Heart right ventricle (tissue), 16 donors: Measurements from ENCODE around the gene KIF26A. TPM values are rescaled to one million over a fixed set of nuclear protein-coding genes. Genes with fewer than 3 reads are reported as not detected.

ENCODE experiments used
- ATAC-seq, 8 donors: fragments of 200-7000 bp; cut with Tn5 transposase; one replicate each; pipeline ENCODE4 v1.9.1; 2020; ENCODE audit warnings: mild to moderate bottlenecking in 8 of 8, moderate library complexity in 8 of 8, moderate number of reproducible peaks in 1 of 8
- DNase-seq, 2 donors: peaks; one replicate each; pipeline ENCODE4 v3.0.0-alpha.2; 2020
- H3K27ac ChIP-seq, 10 donors: fragments of 200-600 bp; sonication (generic) in 2 of 10; one replicate each; pipeline versions ENCODE4 v1.5.0 to v1.8.0; 2020 to 2022; ENCODE audit warnings: mild to moderate bottlenecking in 3 of 10
- H3K27me3 ChIP-seq, 7 donors: fragments of 200-600 bp; one replicate each; pipeline ENCODE4 v1.8.0; 2021 to 2022; ENCODE audit warnings: mild to moderate bottlenecking in 2 of 7
- H3K36me3 ChIP-seq, 9 donors: fragments of 200-600 bp; sonication (generic) in 1 of 9; one replicate each; pipeline versions ENCODE4 v1.5.0 to v1.8.0; 2020 to 2022; ENCODE audit warnings: mild to moderate bottlenecking in 2 of 9
- H3K4me1 ChIP-seq, 9 donors: fragments of 200-600 bp; sonication (generic) in 1 of 9; one replicate each; pipeline versions ENCODE4 v1.5.0 to v1.8.0; 2020 to 2022; ENCODE audit warnings: mild to moderate bottlenecking in 4 of 9
- H3K4me3 ChIP-seq, 10 donors: fragments of 200-600 bp; sonication (generic) in 2 of 10; one replicate each; pipeline versions ENCODE4 v1.5.0 to v1.8.0; 2020 to 2022; ENCODE audit warnings: mild to moderate bottlenecking in 7 of 10, moderate library complexity in 2 of 10
- H3K9me3 ChIP-seq, 11 donors: fragments of 200-600 bp in 10 of 11; sonication (generic) in 2 of 11; one replicate each; pipeline versions ENCODE4 v1.5.0 to v1.8.0; 2013 to 2022; ENCODE audit warnings: mild to moderate bottlenecking in 2 of 11, control low read depth in 1 of 11, moderate library complexity in 1 of 11
- WGBS, 2 donors: extraction: QIAGEN DNeasy Blood & Tissue Kit; methylation state at CpG; one replicate each; pipeline ENCODE4 v1.1.7; 2013; ENCODE audit warnings: inconsistent platforms in 1 of 2; 5-methylcytosine and 5-hydroxymethylcytosine counted together
- intact Hi-C, 10 donors: fragments of 100-400 bp; cut with DNase I; formaldehyde crosslinking; loops; one replicate each; pipeline versions ENCODE4 v1.11.1 to v1.14.2; 2022
- polyA plus RNA-seq, 2 donors: library from polyadenylated mRNA; stranded (reverse); fragments of 200-250 nt; gene quantifications; one replicate each; pipeline ENCODE4 v1.2.3, GENCODE V29; 2013
- total RNA-seq, 10 donors: library from RNA; stranded (reverse); fragmentation: NEBNext Ultra II Directional in 3 of 10; extraction: Animal tissue kit (Norgen Biotek cat#: 25700) in 3 of 10; gene quantifications; one replicate each; pipeline versions ENCODE4 v1.2.1 to v1.2.4, GENCODE V29; 2021 to 2023
- TF ChIP-seq, protein P1 (sequence below), 9 donors: fragments of 200-600 bp; sonication (generic) in 2 of 9; IDR thresholded peaks; one replicate each; pipeline versions ENCODE4 v1.5.0 to v1.8.0; 2021 to 2022; ENCODE audit warnings: antibody characterized with exemption in 9 of 9, mild to moderate bottlenecking in 5 of 9, moderate library complexity in 1 of 9
- donor health status: Arrhythmogenic right ventricular cardiomyopathy.
- donor health status: ischemic (EF 13 %, LVEDD 7.1; RV severe dilation, severe dysfunction).
- donor health status: healthy with polysubstance abuse.
- donor health status: DM: no; HTN: yes; CAD: no.
- donor health status: DM: no; HTN: no; CAD: no.
- donor health status: ischemic (EF 25% LVEDD 6.9; RV normal size, moderate dysfunction).
- donor health status: ischemic (EF 25% LVEDD 5.7; RV mildly dilated, moderate dysfunction).
- donor health status: healthy.
- donor health status: DM: yes; HTN: yes; CAD: no.
- donor health status: Ischemic cardiomyopathy.
- donor health status: ischemic (EF 35%, LVEDD 5.7; RV mildly dilated, moderate dysfunction).
- donor health status: nonischemic (EF 11% LVEDD 7.7; RV severe dilation, severe dysfunction).
- donor health status: DM: yes; HTN: yes; CAD: no.
- donor health status: PGD.
- donor health status: ischemic (EF 29% LVEDD 5.4; RV normal size, mild dysfunction).
- donor health status: nonischemic (EF 23%, LVEDD 6.1; RV moderate dilation, normal function).

KIF26A gene
- total and polyA plus RNA-seq, 12 donors: 4.1 to 12.2 (median 6.6) TPM

GRCh38 chr14:104113631-104114420 is 24.6 kb upstream of the KIF26A start:
- intact Hi-C loops: no loop called here
- H3K9me3 ChIP-seq: no peaks in the 10 kb centered on the region
- H3K27me3 ChIP-seq: peaks cover 21 to 49% (median 45%) of the 10 kb centered on the region in 7 donors
- DNase-seq (peak in 1 of 2 donors; percentile 10), ATAC-seq (peak in 1 of 8 donors; percentile 10)
- H3K4me3 ChIP-seq: no peak overlapping the region
- no peaks in the 10 kb centered on the region for H3K36me3 ChIP-seq
- H3K4me1 ChIP-seq: peaks cover 0 to 19% (median 14%) of the 10 kb centered on the region in 9 donors
- H3K27ac ChIP-seq: no peak overlapping the region
- TF ChIP-seq, protein P1, sequence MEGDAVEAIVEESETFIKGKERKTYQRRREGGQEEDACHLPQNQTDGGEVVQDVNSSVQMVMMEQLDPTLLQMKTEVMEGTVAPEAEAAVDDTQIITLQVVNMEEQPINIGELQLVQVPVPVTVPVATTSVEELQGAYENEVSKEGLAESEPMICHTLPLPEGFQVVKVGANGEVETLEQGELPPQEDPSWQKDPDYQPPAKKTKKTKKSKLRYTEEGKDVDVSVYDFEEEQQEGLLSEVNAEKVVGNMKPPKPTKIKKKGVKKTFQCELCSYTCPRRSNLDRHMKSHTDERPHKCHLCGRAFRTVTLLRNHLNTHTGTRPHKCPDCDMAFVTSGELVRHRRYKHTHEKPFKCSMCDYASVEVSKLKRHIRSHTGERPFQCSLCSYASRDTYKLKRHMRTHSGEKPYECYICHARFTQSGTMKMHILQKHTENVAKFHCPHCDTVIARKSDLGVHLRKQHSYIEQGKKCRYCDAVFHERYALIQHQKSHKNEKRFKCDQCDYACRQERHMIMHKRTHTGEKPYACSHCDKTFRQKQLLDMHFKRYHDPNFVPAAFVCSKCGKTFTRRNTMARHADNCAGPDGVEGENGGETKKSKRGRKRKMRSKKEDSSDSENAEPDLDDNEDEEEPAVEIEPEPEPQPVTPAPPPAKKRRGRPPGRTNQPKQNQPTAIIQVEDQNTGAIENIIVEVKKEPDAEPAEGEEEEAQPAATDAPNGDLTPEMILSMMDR (IDR thresholded peaks at IDR 0.05): no peak
- WGBS, 2 donors: 65 to 80% methylated on average over 23 of the region's 23 CpGs

DNA sequence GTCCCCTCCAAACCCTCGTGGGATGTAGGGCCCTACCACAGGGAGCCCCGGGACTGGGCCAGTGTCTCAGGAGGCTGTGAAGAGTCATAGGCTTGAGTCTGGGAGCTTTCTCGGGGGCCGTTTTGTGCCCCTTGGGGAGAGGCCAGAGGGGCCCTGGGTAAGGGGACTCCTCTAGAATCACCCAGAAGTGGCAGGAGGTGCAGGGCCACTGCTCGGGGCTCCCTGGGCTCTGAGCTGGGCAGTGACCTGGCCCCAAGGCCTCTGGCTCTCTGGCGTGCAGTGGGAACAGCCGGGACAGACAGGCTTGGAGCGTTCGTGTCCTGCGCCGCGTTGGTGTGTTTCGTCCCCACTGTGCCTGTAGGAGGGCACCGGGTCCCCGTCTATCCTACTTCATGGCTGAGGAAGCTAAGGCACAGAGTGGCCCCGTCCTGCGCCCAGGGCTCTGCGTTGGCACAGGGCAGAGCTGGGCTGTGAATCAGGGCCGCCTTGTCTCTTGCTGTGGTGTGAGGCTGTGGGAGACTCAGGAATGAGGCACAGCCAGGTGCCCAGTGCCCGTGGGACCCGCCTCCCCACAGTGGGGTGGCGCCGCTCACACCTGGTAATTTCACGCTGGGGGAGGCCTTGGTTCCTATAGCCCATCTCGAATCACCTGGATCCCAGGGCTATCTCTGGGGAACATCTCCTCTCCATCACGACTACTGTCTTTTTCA is 23.8 kb upstream of the KIF26A start:
- TF ChIP-seq, protein P1 (IDR thresholded peaks at IDR 0.05): no peak
- Histone ChIP-seq H3K9me3 (no peaks in the 10 kb centered on the region), H3K27me3 (peaks cover 21 to 57% (median 52%) of the 10 kb centered on the region in 7 donors)

GRCh38 chr14:104115131-104115600 is 23.2 kb upstream of the KIF26A start:
- no peaks in the 10 kb centered on the region for H3K36me3 ChIP-seq
- DNase-seq (no peak), ATAC-seq (no peak)
- H3K27ac ChIP-seq: no peak overlapping the region
- TF ChIP-seq, protein P1 (IDR thresholded peaks at IDR 0.05): no peak
- intact Hi-C loops: no loop called here
- no peak overlapping the region for H3K4me3 ChIP-seq
- H3K27me3 ChIP-seq: peaks cover 21 to 63% (median 58%) of the 10 kb centered on the region in 7 donors
- H3K4me1 ChIP-seq: peaks cover 0 to 19% (median 14%) of the 10 kb centered on the region in 9 donors
- H3K9me3 ChIP-seq: no peaks in the 10 kb centered on the region
- WGBS, 2 donors: 79 to 84% methylated on average over 11 of the region's 11 CpGs

More for the DNA sequence above, 23.8 kb upstream of the KIF26A start:
- Histone ChIP-seq H3K27ac (no peak overlapping the region), H3K4me1 (peaks cover 0 to 19% (median 14%) of the 10 kb centered on the region in 9 donors), H3K36me3 (no peaks in the 10 kb centered on the region), H3K4me3 (no peak overlapping the region)
- DNase-seq: peak in 1 of 2 donors; percentile 8
- intact Hi-C loops: no loop called here
- 80 to 86% methylated on average over 26 of the region's 26 CpGs for WGBS, 2 donors
- ATAC-seq: no peak

- WGBS, 2 donors: 82 to 88% methylated on average over 9 of the region's 9 CpGs
- Histone ChIP-seq H3K36me3 (no peaks in the 10 kb centered on the region), H3K27ac (no peak overlapping the region), H3K4me3 (peak overlapping the region in 1 of 10 donors; percentile 14), H3K4me1 (peaks cover 0 to 19% (median 14%) of the 10 kb centered on the region in 9 donors), H3K27me3 (peaks cover 21 to 69% (median 62%) of the 10 kb centered on the region in 7 donors), H3K9me3 (no peaks in the 10 kb centered on the region)
- intact Hi-C loops: no loop called here
- TF ChIP-seq, protein P1 (IDR thresholded peaks at IDR 0.05): no peak
- no peak for ATAC-seq
- no peak for DNase-seq
These were observed 22.6 kb upstream of the KIF26A start for GRCh38 chr14:104115691-104116287.
